Stimulated activated CD4-positive, alpha-beta T cell treated with anti-CD3 and anti-CD28 coated beads, TNF-alpha, amount 100 ng/mL, for 48 hours (primary cell): Measurements from ENCODE around the gene ATP8B1.
A peak's percentile ranks its signal among the peaks of the same experiment; 100 is the strongest.
"Not testable (repeated sequence)": the region's sequence is repeated elsewhere in the genome, so short reads cannot be mapped to it uniquely, and the experiment has no call there.

Experiments used
- DNase-seq, 3 donors: peaks; one replicate each; pipeline ENCODE4 v3.0.0-alpha.2; 2020; ENCODE audit warnings: low read depth in 3 of 3

The ATP8B1 gene

GRCh38 chr18:57664568-57665165 lies 138.4 kb downstream of the ATP8B1 start:
- DNase-seq = no peak

- no peak for DNase-seq
Measured at GRCh38 chr18:57660961-57661360, 142.2 kb downstream of the ATP8B1 start.

- DNase-seq = no peak
Measured at GRCh38 chr18:57659460-57660102, 143.5 kb downstream of the ATP8B1 start.

GRCh38 chr18:57657542-57657941 lies 145.6 kb downstream of the ATP8B1 start:
- no peak for DNase-seq

GRCh38 chr18:57655740-57656139 lies 147.4 kb downstream of the ATP8B1 start:
- DNase-seq = no peak

GRCh38 chr18:57651914-57652313 lies 151.2 kb downstream of the ATP8B1 start:
- DNase-seq = no peak

- no peak for DNase-seq
Measured at GRCh38 chr18:57649556-57650500, 153.3 kb downstream of the ATP8B1 start.

GRCh38 chr18:57648414-57648813 lies 154.7 kb downstream of the ATP8B1 start:
- DNase-seq = no peak

- DNase-seq = no peak
Measured at GRCh38 chr18:57644540-57644939, 158.6 kb downstream of the ATP8B1 start.

- DNase-seq = not testable (repeated sequence)
Measured at GRCh38 chr18:57643726-57644125, 159.4 kb downstream of the ATP8B1 start.

GRCh38 chr18:57642462-57642861 lies 160.7 kb downstream of the ATP8B1 start:
- not testable (repeated sequence) for DNase-seq

GRCh38 chr18:57640749-57641148 lies 162.4 kb downstream of the ATP8B1 start:
- DNase-seq = no peak

GRCh38 chr18:57640236-57640635 lies 162.9 kb downstream of the ATP8B1 start:
- DNase-seq = no peak

- no peak for DNase-seq
Measured at GRCh38 chr18:57635003-57635822, 167.9 kb downstream of the ATP8B1 start.

GRCh38 chr18:57631697-57632096 lies 171.4 kb downstream of the ATP8B1 start:
- DNase-seq = no peak

- DNase-seq = no peak
Measured at GRCh38 chr18:57630754-57631595, 172.1 kb downstream of the ATP8B1 start.

- peak; percentile 88 to 92 (median 89) for DNase-seq
Measured at GRCh38 chr18:57630002-57630753, 172.9 kb downstream of the ATP8B1 start.

- no peak for DNase-seq
Measured at GRCh38 chr18:57629422-57629821, 173.7 kb downstream of the ATP8B1 start.

GRCh38 chr18:57627488-57627887 lies 175.6 kb downstream of the ATP8B1 start:
- no peak for DNase-seq

- no peak for DNase-seq
Measured at GRCh38 chr18:57624988-57625387, 178.1 kb downstream of the ATP8B1 start.
